Fibroblast of lung (primary cell): ENCODE results near the gene DDRGK1. TPM values are rescaled to one million over a fixed set of nuclear protein-coding genes. Genes with fewer than 3 reads are reported as not detected.
A peak's percentile ranks its signal among the peaks of the same experiment; 100 is the strongest.

Source experiments
- DNase-seq, 2 donors: peaks; one replicate each; pipeline versions ENCODE4 v3.0.0 to v3.0.0-alpha.2; 2010; ENCODE audit warnings: low read depth in 2 of 2
- H2AFZ ChIP-seq: 2 replicates; pipeline ENCODE4 v1.5.1; 2012; ENCODE audit warnings: low read length, control low read depth, inconsistent platforms
- H3K27ac ChIP-seq: 2 replicates; pipeline ENCODE4 v1.5.1; 2011; ENCODE audit warnings: low read length, control low read depth; ENCODE audit not compliant: insufficient read depth
- H3K27me3 ChIP-seq: 2 replicates; pipeline ENCODE4 v1.5.1; 2011; ENCODE audit warnings: mild to moderate bottlenecking, low read length; ENCODE audit not compliant: control insufficient read depth, insufficient read depth
- H3K36me3 ChIP-seq: 2 replicates; pipeline ENCODE4 v1.5.1; 2011; ENCODE audit warnings: low read length; ENCODE audit not compliant: control insufficient read depth, insufficient read depth
- H3K4me1 ChIP-seq: 2 replicates; pipeline ENCODE4 v1.5.1; 2011; ENCODE audit warnings: low read length; ENCODE audit not compliant: control insufficient read depth, insufficient read depth; ENCODE audit errors: extremely low read depth
- H3K4me2 ChIP-seq: 2 replicates; pipeline ENCODE4 v1.5.1; 2011; ENCODE audit warnings: low read length, control low read depth; ENCODE audit not compliant: insufficient read depth; ENCODE audit errors: extremely low read depth
- H3K4me3 ChIP-seq, 4 experiments: fragments of 200-600 bp in 1 of 4; sonication (generic) in 1 of 4; replicated peaks in 1 of 4; 2 replicates each; pipeline ENCODE4 v1.5.1; 2011 to 2016; ENCODE audit warnings: low read length in 4 of 4, low read depth in 3 of 4, mild to moderate bottlenecking in 3 of 4, control low read depth in 2 of 4, inconsistent platforms in 1 of 4, mixed read lengths in 1 of 4; ENCODE audit not compliant: insufficient read depth in 1 of 4; ENCODE audit errors: control extremely low read depth in 1 of 4
- H3K79me2 ChIP-seq: 2 replicates; pipeline ENCODE4 v1.5.1; 2012; ENCODE audit warnings: mild to moderate bottlenecking, low read length, inconsistent platforms; ENCODE audit not compliant: control insufficient read depth, insufficient read depth
- H3K9ac ChIP-seq: 2 replicates; pipeline ENCODE4 v1.5.1; 2011; ENCODE audit warnings: mild to moderate bottlenecking, low read length, control low read depth; ENCODE audit not compliant: insufficient read depth
- H3K9me3 ChIP-seq: 2 replicates; pipeline ENCODE4 v1.5.1; 2012; ENCODE audit warnings: low read depth, low read length; ENCODE audit not compliant: control insufficient read depth, insufficient read depth
- H4K20me1 ChIP-seq: 2 replicates; pipeline ENCODE4 v1.5.1; 2011; ENCODE audit warnings: low read length; ENCODE audit not compliant: control insufficient read depth, insufficient read depth; ENCODE audit errors: extremely low read depth
- CTCF ChIP-seq, 2 donors: IDR thresholded peaks in 1 of 2; conservative IDR thresholded peaks in 1 of 2; 1 replicate in 1 of 2; 2 replicates in 1 of 2; pipeline ENCODE4 v1.5.1; 2011 to 2012; ENCODE audit warnings: low read length in 2 of 2, control low read depth in 1 of 2, inconsistent platforms in 1 of 2, low read depth in 1 of 2, mild to moderate bottlenecking in 1 of 2
- EZH2 ChIP-seq: IDR thresholded peaks from 2 replicates; pipeline ENCODE4 v1.5.1; 2012; ENCODE audit warnings: low read length, control low read depth, mild to moderate bottlenecking; ENCODE audit errors: missing control alignments
- polyA plus RNA-seq, 2 donors: library from polyadenylated mRNA; depleted of rRNA in 1 of 2; stranded (reverse) in 1 of 2; unstranded in 1 of 2; fragments of >200 nt; gene quantifications; 2 replicates each; pipeline ENCODE4 v1.2.1, GENCODE V29; 2011 to 2012; ENCODE audit warnings: missing spikeins in 1 of 2
- total RNA-seq: library from RNA; depleted of rRNA; stranded (reverse); fragments of >200 nt; gene quantifications from 2 replicates; pipeline ENCODE4 v1.2.1, GENCODE V29; 2014

DDRGK1 gene
- total and polyA plus RNA-seq, 2 donors (not counting 1 experiment from before 2014, with no cell fraction given) = 35.5 to 37.5 TPM

GRCh38 chr20:3210346-3210745 lies 5.9 kb upstream of the DDRGK1 start:
- Histone ChIP-seq H3K27ac (peak overlapping the region; percentile 84), H3K9me3 (no peaks in the 10 kb centered on the region), H3K79me2 (peaks cover 25% of the 10 kb centered on the region), H3K4me1 (peaks cover 6% of the 10 kb centered on the region), H3K9ac (peak overlapping the region; percentile 81), H3K36me3 (peaks cover 2% of the 10 kb centered on the region), H3K4me2 (peak overlapping the region; percentile 96), H2AFZ (no peak overlapping the region), H3K4me3 (peak overlapping the region; percentile 92 to 96 (median 96)), H3K27me3 (no peaks in the 10 kb centered on the region), H4K20me1 (no peaks in the 10 kb centered on the region)
- no peak for DNase-seq
- TF ChIP-seq EZH2 (no peak), CTCF (conservative IDR thresholded peaks at IDR 0.05 in 1 of 2, IDR thresholded peaks at IDR 0.05 in 1 of 2; ENCODE audit: low read depth in 1 of 2, low read length in 2 of 2) (no peak)

GRCh38 chr20:3209946-3210317 lies 5.5 kb upstream of the DDRGK1 start:
- TF ChIP-seq EZH2 (no peak), CTCF (conservative IDR thresholded peaks at IDR 0.05 in 1 of 2, IDR thresholded peaks at IDR 0.05 in 1 of 2; ENCODE audit: low read depth in 1 of 2, low read length in 2 of 2) (no peak)
- peak overlapping the region; percentile 81 for H3K9ac ChIP-seq
- no peaks in the 10 kb centered on the region for H3K36me3 ChIP-seq
- H3K9me3 ChIP-seq = no peaks in the 10 kb centered on the region
- peak overlapping the region; percentile 90 for H2AFZ ChIP-seq
- H3K4me3 ChIP-seq = peak overlapping the region; percentile 92 to 96 (median 96)
- peak overlapping the region; percentile 84 for H3K27ac ChIP-seq
- H3K4me1 ChIP-seq = peaks cover 6% of the 10 kb centered on the region
- DNase-seq = peak; percentile 10 to 14
- H3K4me2 ChIP-seq = peak overlapping the region; percentile 96
- no peaks in the 10 kb centered on the region for H3K27me3 ChIP-seq
- H3K79me2 ChIP-seq = peaks cover 25% of the 10 kb centered on the region
- H4K20me1 ChIP-seq = no peaks in the 10 kb centered on the region

- peak; percentile 32 to 39 for DNase-seq
- Histone ChIP-seq H3K4me3 (peak within 1 kb of the TSS; percentile 92 to 96 (median 96)), H4K20me1 (no peaks in the 10 kb centered on the region), H3K9me3 (no peaks in the 10 kb centered on the region), H3K4me2 (peak within 1 kb of the TSS; percentile 96), H2AFZ (peak within 1 kb of the TSS; percentile 90), H3K4me1 (peaks cover 6% of the 10 kb centered on the region), H3K36me3 (no peaks in the 10 kb centered on the region), H3K27me3 (no peaks in the 10 kb centered on the region), H3K9ac (peak within 1 kb of the TSS; percentile 81), H3K27ac (peak within 1 kb of the TSS; percentile 84), H3K79me2 (peaks cover 25% of the 10 kb centered on the region)
- no peak for TF ChIP-seq CTCF (conservative IDR thresholded peaks at IDR 0.05 in 1 of 2, IDR thresholded peaks at IDR 0.05 in 1 of 2; ENCODE audit: low read depth in 1 of 2, low read length in 2 of 2)
- no peak for TF ChIP-seq EZH2
Observed at GRCh38 chr20:3209257-3209945, 4.9 kb upstream of the DDRGK1 start, which contains the start of gene ITPA. TSS of gene ITPA (plus strand) at chr20:3209498. CDS start at chr20:3209552, 54 bp downstream.
